ENCODE results near the gene TMEM163.

DNA sequence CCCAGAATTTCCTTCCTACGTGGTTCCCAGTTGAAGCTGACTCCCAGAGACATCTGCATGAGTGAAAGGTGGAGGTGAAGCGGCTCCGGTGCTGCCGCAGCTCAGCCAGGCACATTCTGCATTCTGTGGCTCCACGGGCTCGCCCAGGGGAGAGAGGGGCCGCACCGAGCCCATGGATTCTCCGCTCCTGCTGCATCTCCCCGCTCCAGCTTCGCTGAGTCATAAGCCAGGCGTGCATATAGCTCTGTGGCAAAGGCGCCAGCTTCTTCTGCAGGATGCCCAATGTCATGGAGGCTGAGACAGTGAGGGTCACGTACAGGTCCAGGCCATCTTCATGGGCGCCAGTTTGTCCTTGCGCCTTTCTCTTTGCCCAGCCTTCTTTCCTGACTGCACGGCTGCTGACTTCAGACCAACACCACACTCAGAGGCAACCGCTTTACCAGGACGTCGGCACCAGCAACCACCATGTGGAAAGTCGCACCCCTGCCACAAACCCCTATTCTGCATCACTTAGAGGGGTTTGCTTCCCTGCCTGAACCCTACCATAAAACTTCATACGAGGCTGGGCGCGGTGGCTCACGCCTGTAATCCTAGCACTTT, 249.2 kb downstream of the TMEM163 start:
- TF ChIP-seq, protein P1, sequence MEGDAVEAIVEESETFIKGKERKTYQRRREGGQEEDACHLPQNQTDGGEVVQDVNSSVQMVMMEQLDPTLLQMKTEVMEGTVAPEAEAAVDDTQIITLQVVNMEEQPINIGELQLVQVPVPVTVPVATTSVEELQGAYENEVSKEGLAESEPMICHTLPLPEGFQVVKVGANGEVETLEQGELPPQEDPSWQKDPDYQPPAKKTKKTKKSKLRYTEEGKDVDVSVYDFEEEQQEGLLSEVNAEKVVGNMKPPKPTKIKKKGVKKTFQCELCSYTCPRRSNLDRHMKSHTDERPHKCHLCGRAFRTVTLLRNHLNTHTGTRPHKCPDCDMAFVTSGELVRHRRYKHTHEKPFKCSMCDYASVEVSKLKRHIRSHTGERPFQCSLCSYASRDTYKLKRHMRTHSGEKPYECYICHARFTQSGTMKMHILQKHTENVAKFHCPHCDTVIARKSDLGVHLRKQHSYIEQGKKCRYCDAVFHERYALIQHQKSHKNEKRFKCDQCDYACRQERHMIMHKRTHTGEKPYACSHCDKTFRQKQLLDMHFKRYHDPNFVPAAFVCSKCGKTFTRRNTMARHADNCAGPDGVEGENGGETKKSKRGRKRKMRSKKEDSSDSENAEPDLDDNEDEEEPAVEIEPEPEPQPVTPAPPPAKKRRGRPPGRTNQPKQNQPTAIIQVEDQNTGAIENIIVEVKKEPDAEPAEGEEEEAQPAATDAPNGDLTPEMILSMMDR (IDR thresholded peaks at IDR 0.05): no peak
- TF ChIP-seq POLR2A (IDR thresholded peaks at IDR 0.05): no peak

Data from uterus (tissue), 2 donors.